Left hindlimb (tissue), 1 donor: ENCODE results near the gene NT5C1A.

Source experiments
- DNase-seq: peaks from one replicate; pipeline ENCODE4 v3.0.0-alpha.2; 2018

Gene NT5C1A

DNA sequence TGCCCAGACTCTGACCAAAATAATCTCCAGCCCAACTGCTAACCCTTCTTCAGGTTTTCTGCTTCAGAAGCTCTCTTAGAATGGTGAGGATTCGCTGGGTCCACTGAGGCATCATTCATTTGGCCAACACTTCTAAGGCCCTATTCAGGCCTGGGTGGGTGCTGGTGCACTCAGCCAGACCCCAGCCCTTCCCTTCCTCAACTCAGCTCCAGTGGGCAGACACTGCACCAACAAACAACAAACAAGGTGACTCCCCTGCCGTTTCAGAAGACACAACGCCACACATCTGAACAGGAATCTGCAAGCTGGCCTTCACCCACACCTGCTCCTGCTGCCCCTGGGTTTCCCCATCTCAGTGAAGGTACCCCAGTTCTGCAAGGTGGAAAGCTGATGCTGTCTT lies 38.5 kb downstream of the NT5C1A start:
- no peak for DNase-seq

- DNase-seq = peak; percentile 82
Observed at GRCh38 chr1:39632682-39633417, 39.1 kb downstream of the NT5C1A start.

DNA sequence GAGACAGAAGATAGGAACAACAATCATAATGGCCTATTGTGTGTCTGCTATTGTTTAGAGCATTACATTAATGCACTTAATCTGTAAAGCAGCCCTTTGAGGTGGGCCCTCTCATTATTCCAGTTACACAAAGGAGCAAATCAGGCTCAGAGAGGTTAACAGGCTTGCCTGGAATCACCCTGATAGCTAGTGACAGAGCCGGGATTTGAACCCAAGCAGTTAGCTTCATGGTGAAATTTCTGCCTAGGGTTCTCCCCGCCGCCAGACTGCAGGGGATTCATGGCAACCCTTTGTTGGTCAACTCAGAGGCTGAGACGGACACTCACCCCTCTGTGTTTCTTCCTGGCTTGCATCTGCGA lies 39.6 kb downstream of the NT5C1A start:
- DNase-seq = no peak

DNA sequence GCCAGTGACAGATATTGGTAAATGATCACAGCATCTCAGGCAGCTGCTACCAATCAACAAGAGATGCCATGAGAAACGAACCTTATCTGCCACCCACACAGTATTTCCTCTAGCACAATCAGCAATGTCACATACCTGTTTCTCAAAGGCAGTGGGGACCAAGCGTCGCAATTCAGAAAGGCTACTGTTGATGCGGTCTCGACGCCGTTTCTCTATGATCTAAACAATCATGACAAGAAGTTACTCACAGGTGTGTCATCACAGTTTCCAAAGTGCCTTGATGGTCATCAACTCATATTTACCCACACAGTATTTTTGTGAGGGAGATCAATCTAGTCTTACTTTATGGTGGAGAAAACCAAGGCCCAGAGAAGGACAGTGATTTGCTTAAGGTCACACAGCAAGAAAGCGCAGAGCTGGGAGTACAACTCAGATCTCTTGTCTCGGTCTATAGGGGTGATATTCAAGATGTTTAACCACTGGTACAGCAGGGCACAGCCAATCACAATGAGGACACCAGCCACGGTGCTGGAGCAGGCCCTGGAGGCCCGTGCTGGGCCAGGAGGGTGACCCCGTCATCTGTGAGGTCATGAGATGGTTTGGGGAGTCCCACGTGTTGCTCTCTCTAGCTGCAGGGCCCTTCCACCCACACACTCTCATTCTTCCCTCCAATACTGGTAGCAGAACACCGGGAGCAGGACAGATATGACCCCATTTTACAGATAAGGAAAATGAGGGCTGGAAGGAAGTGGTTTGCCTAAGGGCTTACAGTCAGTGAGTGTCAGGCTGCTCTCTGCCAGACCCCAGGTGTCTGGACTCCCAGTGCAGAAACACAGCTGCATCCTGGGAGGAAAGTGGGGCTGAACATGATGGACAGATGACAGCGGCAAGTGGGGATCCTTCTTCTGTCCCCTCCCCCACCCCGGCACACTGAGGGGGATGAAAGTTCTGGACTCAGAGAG lies 40.3 kb downstream of the NT5C1A start:
- no peak for DNase-seq

DNA sequence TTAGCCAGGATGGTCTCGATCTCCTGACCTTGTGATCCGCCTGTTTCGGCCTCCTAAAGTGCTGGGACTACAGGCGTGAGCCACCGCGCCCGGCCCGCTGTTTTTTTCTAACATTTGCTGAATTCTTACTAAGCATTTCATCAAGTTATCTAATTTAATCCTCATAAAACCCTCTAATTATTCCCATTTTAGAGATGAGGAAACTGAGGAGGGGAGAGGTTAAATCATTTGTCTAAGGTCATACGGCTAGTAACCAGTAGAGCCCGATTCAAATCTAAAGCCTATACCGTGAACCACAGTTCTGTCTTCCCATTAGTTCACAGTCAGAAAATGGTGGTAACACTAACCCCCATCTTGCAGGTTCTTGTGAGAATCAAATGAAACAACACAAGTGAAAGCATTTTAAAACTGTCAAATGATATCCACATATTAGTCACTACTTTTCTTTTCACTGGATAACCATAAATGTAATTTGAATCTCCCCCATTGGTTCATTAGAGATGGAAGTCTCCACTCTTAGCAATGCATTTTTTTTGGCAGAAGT lies 43.0 kb downstream of the NT5C1A start:
- DNase-seq = no peak

GRCh38 chr1:39626646-39627045 lies 45.3 kb downstream of the NT5C1A start:
- no peak for DNase-seq

DNA sequence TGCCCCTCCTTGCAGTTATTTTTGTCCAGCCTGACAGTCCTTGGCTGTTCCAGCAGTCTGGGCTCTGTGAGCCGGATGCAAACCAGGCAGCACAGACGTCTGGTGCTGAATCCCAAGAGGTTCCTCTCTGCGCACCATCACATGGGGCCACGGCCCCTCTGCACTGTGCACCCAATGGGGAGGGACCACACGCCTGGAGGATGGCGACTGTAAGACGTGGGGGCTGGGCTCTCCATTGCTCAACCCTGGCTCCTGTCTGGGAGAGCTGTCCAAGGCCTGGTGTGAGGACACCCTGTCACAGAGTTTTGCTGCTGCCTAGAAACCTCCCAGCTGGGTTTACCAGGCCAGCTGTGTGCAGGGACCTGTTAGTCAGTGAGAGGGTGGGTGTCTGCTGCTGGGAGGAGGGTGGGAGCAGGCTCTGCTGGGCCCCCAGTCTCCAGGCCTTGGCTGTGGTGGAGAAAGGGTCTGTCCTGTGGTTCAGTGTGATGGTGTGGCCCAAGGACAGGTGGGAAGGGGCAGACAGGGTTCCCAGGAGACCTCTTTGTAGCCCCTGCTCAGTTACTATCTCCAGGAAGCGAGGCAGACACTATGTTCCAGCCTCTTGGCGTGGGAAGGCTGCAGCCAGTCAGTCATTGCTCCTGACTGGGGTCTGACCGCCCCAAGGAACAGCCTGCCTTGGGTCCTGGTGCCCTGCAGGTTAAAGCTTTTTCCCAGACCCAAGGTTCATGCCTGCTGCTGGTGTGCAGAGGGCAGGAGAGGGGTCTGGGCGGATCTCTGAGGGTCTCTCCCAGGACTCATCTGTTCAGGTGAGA lies 46.2 kb downstream of the NT5C1A start:
- peak; percentile 51 for DNase-seq

DNA sequence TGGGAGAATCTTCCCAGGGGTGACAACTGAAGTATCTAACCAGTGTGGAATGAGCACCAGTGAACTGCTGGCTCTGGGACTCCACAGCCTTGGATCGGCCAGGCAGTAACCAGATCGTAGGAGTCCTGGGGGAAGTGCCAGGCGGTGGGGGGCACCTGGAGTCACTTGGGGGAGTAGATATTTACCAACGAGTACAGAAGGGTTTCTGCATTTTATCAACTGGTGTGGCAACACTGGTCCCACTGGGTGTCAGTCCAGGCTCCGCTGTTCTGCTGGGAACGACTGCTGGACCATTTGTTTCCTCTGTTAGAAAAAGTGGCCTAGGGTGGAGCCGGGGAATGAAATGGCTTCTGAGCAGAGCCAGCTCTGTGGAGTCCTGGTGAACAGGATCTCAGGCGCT lies 46.9 kb downstream of the NT5C1A start:
- no peak for DNase-seq

DNA sequence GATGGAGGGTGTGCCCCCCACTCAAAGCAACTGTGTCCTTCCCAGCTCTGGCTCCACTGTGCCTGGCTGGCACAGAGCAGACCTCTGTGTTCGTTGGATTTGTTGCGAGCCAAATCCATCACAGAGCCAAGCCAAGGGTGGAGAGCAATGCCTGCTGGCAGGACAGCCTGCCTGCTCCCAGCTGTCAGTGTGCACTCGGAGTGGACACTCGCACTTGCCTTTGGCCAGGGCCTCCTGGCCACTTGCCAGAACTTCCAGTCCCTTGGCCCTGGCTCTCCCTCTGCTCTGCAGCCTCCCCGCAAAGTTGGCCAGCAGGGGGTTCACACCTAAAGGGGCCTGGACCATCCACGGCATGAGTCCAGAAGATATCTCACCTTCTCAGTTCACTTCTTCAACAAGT lies 48.9 kb downstream of the NT5C1A start:
- DNase-seq = peak; percentile 57

DNA sequence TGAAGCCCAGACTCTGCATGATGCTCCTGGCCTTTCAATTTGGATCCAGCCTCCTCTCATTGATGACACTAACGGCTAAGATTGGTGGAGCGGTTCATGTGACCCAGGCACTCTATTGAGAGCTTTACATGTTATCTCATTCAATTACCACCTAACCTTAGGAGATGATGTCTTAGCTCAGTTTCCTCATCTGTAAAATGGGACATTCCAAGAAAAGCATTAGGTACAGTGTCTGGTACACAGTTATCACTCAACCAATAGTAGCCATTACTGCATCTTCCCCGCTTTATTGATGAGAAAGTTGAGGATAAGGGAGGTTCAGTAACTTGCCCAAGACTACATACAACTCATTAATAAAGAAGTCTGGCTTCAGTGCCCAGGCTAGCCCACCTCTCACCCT lies 49.5 kb downstream of the NT5C1A start:
- no peak for DNase-seq

DNA sequence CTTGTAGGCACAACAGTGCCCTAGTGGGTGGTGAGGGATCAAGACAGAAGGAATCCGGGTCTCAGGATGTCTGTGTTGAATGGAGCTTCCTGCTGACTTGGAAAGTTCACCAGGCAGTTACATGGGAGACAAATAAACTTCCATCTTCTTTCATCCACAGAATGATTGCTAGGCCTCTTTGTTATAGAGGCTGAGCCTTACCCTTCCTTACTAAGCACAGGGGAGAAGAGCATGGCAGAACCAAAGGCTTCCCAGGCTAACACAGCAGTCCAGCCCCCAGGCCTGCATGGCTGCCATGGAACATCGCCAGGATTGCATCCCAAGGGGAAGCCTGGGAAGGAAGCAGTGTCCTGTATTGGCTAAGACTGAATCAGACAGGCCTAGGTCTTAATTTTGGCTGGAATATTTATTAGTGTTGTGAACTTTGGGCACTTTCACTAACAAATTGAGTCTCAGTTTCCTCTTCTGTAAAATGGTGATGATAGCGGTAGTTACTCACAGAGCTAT lies 51.2 kb downstream of the NT5C1A start:
- no peak for DNase-seq

DNA sequence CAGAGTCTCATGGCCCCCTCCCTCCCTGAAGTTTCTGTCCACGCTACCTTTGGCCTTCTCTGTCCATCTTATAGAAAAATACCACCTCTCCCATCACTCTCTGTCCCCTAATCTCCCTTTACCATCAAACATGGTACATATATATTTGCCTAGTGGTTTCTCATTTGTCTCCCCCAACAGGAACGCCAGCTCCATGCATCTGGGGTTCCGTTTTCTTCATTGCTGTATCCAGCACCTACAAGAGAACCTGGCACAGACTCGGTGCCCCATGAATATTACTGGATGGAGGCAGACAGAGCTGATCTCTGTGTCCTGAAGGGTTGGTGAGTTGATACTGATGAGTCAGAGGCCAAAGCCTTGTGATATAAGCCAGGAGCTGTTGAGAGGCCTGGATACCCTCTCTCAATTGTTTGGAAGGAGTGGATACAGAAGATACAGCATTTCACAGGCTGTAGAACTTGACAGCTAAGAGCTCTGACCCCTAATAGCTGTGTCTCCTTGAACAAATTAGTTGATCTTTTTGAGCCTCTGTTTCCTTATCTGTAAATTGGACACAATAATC lies 54.3 kb downstream of the NT5C1A start:
- no peak for DNase-seq

- DNase-seq = no peak
Observed at GRCh38 chr1:39615086-39615673, 56.7 kb downstream of the NT5C1A start.

- DNase-seq = no peak
Observed at GRCh38 chr1:39614488-39614887, 57.4 kb downstream of the NT5C1A start.

DNA sequence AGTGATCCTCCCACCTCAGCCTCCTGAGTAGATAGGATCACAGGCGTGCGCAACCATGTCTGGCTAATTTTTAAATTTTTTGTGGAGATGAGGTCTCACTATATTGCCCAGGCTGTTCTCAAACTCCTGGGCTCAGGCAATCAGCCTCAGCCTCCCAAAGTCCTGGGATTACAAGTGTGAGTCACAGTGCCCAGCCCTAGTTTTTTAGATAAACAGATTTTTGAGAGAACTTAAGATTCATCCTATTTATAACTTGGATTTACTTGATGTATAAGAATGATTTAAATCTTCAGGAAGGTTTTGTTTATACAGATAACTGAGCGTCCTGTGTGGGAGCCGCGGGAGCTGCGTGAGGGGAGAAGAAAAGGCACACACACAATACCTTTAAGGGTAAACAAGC lies 58.7 kb downstream of the NT5C1A start:
- no peak for DNase-seq

GRCh38 chr1:39609618-39610331 lies 62.1 kb downstream of the NT5C1A start:
- DNase-seq = peak; percentile 52
